Caki2 (cell line): ENCODE results near the gene COX7B2. TPM values are rescaled to one million over a fixed set of nuclear protein-coding genes. Genes with fewer than 3 reads are reported as not detected.

Experiments used
- DNase-seq: peaks from one replicate; pipeline ENCODE4 v3.0.0-alpha.2; 2015; ENCODE audit warnings: low read depth
- in situ Hi-C: cut with HindIII; loops from 2 replicates; pipeline ENCODE4 v1.10.0; 2016; ENCODE audit warnings: low sequenced_read_pairs, low pct_unique_long_range_greater_than_20kb, mixed read lengths
- total RNA-seq: library from RNA; depleted of rRNA; stranded (reverse); fragments of >200 nt; shearing (Covaris generic); gene quantifications from 2 replicates; pipeline ENCODE4 v1.2.3, GENCODE V29; 2014; ENCODE audit warnings: low replicate concordance; rRNA removed

The COX7B2 gene
- total RNA-seq, 1 experiment from 2014 or later = not detected

DNA sequence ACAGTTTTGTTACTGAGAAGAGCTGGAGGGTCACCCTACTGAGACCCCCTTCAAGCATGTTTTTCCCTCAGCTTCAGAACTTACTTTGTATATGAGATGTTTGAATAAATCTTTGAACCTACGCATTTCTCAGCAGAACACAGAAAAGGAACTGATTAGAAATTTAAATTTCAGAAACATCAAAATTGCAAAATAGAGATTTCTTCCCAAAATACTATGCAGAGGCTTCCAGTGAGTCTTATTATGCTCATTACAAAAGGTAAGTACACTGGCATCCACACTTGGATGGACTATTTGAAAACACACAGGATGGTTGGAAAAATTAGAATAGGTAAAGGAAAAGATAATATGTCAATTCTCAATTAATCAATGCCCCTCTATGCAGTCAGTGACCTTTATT lies 91.2 kb downstream of the COX7B2 start:
- in situ Hi-C loops = no loop called here
- no peak for DNase-seq

GRCh38 chr4:46804781-46805413 lies 104.1 kb downstream of the COX7B2 start:
- in situ Hi-C loops = no loop called here
- DNase-seq = no peak

- in situ Hi-C loops = no loop called here
- DNase-seq = no peak
Observed at GRCh38 chr4:46793036-46793435, 116.0 kb downstream of the COX7B2 start.

GRCh38 chr4:46781434-46782092 lies 127.5 kb downstream of the COX7B2 start:
- in situ Hi-C loops = no loop called here
- DNase-seq = no peak

- DNase-seq = no peak
- in situ Hi-C loops = no loop called here
Observed at GRCh38 chr4:46765465-46765864, 143.6 kb downstream of the COX7B2 start.

GRCh38 chr4:46730075-46730474 lies 179.0 kb downstream of the COX7B2 start:
- DNase-seq = no peak
- in situ Hi-C loops = no loop called here

GRCh38 chr4:46720055-46720454 lies 189.0 kb downstream of the COX7B2 start:
- DNase-seq = no peak
- in situ Hi-C loops = no loop called here

DNA sequence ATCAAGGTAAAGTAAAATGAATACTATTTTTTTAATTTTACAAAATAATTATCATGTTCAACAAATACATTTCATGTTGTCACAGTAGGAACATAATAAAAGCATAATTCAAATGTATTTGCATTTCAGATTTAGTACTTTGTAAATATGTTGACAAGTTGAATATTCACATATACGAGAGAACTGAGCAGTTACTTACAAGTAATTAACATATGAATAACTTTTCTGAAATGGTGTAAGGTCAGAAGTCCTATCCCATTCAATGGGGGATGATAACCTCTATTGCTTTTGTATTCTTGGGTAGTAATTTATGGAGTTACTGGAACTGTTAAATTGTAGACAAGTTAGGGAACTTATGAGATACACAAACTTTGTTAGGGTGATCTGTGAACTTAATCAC lies 191.1 kb downstream of the COX7B2 start:
- DNase-seq = no peak
- in situ Hi-C loops = no loop called here

DNA sequence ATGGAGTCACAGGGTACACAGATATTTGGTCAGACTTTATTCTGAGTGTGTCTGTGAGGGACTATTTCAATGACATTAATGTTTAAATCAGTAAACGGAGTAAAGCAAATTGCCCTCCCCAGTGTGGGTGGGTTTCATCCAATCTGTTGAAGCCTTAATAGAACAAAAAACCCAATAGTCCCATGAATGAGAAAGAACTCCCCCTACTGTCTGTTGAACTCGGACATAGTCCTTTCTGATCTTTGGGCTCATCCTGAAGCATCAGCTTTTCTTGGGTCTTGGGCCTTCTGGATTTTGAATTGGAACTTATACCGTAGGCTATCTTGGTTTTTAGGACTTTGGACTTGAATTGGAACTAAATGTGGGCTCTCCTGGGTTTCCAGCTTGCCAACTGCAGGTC lies 193.6 kb downstream of the COX7B2 start:
- in situ Hi-C loops = no loop called here
- no peak for DNase-seq

- in situ Hi-C loops = no loop called here
Observed at GRCh38 chr4:46698891-46699290, 210.2 kb downstream of the COX7B2 start.

More at GRCh38 chr4:46698891-46699290, 210.2 kb downstream of the COX7B2 start:
- DNase-seq = no peak

Other genes with a start within 250 kb of the COX7B2 start
- not detected in 2 replicates for gene GABRA4, start 84.3 kb upstream of the COX7B2 start, total RNA-seq
- 1.3 and 1.9 TPM in 2 replicates for gene GABRB1, start 122.3 kb upstream of the COX7B2 start, total RNA-seq